Upper lobe of left lung (tissue), 6 donors: ENCODE data around the gene POLA2. TPM values are rescaled to one million over a fixed set of nuclear protein-coding genes. Genes with fewer than 3 reads are reported as not detected.

Experiments
- ATAC-seq, 2 donors: fragments of 200-7000 bp; cut with Tn5 transposase; one replicate each; pipeline ENCODE4 v1.9.1; 2022; ENCODE audit warnings: mild to moderate bottlenecking in 2 of 2, moderate library complexity in 2 of 2; ENCODE audit not compliant: low FRiP score in 2 of 2
- DNase-seq, 2 donors: peaks; one replicate each; pipeline ENCODE4 v3.0.0-alpha.2; 2019 to 2020
- H3K27ac ChIP-seq, 4 donors: fragments of 200-600 bp; sonication (generic); one replicate each; pipeline ENCODE4 v1.5.1; 2016 to 2019
- H3K27me3 ChIP-seq, 4 donors: fragments of 200-600 bp; sonication (generic); one replicate each; pipeline ENCODE4 v1.5.1; 2017 to 2019
- H3K36me3 ChIP-seq, 4 donors: fragments of 200-600 bp; sonication (generic); one replicate each; pipeline ENCODE4 v1.5.1; 2016 to 2019
- H3K4me1 ChIP-seq, 4 donors: fragments of 200-600 bp; sonication (generic); one replicate each; pipeline ENCODE4 v1.5.1; 2018 to 2019
- H3K4me3 ChIP-seq, 4 donors: fragments of 200-600 bp; sonication (generic); one replicate each; pipeline ENCODE4 v1.5.1; 2017 to 2019; ENCODE audit warnings: mild to moderate bottlenecking in 2 of 4, moderate library complexity in 1 of 4
- H3K9me3 ChIP-seq, 4 donors: fragments of 200-600 bp; sonication (generic); one replicate each; pipeline ENCODE4 v1.5.1; 2018 to 2019
- EP300 ChIP-seq, 4 donors: sonication (generic); formaldehyde crosslinking; IDR thresholded peaks; one replicate each; pipeline ENCODE4 v1.5.1; 2017; ENCODE audit warnings: antibody characterized with exemption in 4 of 4, control low read depth in 2 of 4
- POLR2A ChIP-seq, 4 donors: fragments of 450-650 bp; IDR thresholded peaks; one replicate each; pipeline ENCODE4 v1.5.1; 2016 to 2017; ENCODE audit warnings: antibody characterized with exemption in 4 of 4, mild to moderate bottlenecking in 2 of 4
- POLR2AphosphoS5 ChIP-seq, 2 donors: sonication (generic); formaldehyde crosslinking; IDR thresholded peaks; one replicate each; pipeline ENCODE4 v1.5.1; 2017; ENCODE audit warnings: antibody characterized with exemption in 2 of 2
- WGBS, 2 donors: methylation state at CpG; one replicate each; pipeline ENCODE4 v1.1.5; 2017 to 2018; 5-methylcytosine and 5-hydroxymethylcytosine counted together
- total RNA-seq, 6 donors: library from RNA; depleted of rRNA in 4 of 6; stranded (reverse); fragments of >200 nt in 4 of 6; gene quantifications; one replicate each; pipeline versions ENCODE4 v1.1.0 to v1.2.1, GENCODE V29; 2016 to 2021
- TF ChIP-seq, protein P1 (sequence below), 6 experiments: fragments of 450-650 bp in 4 of 6; fragments of 200-600 bp in 2 of 6; sonication (generic) in 2 of 6; IDR thresholded peaks; one replicate each; pipeline ENCODE4 v1.5.1; 2016 to 2019; ENCODE audit warnings: antibody characterized with exemption in 6 of 6
- donor health status: DM: no; HTN: no; CAD: no; lungs with moderate emphysema.
- donor health status: DM: no; HTN: yes; CAD: no; lungs with severe emphysema.

The POLA2 gene
- total RNA-seq, 6 donors from 2014 or later = 6.0 to 19.9 (median 8.7) TPM

DNA sequence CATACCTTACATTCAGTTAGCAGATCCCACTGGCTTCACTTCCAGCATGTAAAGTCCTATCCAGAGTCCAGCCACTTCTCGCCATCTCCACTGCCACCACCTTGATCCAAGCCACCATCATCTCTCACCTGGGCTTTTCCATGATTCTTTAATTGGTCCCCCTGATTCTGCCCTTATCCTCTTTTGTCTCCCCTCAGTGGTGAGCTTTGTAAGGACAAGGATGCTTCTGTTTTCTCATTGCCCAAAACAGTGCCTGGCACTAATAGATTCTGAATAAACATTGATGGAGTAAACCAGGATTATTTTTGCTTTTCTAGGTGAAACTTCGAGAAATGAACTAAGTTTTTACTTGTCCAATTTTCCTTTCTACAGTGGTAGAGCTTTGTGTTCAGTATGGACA lies 4.4 kb downstream of the POLA2 start:
- Histone ChIP-seq H3K27ac (no peak overlapping the region), H3K4me1 (peaks cover 12 to 23% (median 15%) of the 10 kb centered on the region in 4 donors), H3K27me3 (no peaks in the 10 kb centered on the region), H3K36me3 (peaks cover 0 to 40% (median 13%) of the 10 kb centered on the region in 4 donors), H3K9me3 (no peaks in the 10 kb centered on the region), H3K4me3 (no peak overlapping the region)
- TF ChIP-seq, protein P1, sequence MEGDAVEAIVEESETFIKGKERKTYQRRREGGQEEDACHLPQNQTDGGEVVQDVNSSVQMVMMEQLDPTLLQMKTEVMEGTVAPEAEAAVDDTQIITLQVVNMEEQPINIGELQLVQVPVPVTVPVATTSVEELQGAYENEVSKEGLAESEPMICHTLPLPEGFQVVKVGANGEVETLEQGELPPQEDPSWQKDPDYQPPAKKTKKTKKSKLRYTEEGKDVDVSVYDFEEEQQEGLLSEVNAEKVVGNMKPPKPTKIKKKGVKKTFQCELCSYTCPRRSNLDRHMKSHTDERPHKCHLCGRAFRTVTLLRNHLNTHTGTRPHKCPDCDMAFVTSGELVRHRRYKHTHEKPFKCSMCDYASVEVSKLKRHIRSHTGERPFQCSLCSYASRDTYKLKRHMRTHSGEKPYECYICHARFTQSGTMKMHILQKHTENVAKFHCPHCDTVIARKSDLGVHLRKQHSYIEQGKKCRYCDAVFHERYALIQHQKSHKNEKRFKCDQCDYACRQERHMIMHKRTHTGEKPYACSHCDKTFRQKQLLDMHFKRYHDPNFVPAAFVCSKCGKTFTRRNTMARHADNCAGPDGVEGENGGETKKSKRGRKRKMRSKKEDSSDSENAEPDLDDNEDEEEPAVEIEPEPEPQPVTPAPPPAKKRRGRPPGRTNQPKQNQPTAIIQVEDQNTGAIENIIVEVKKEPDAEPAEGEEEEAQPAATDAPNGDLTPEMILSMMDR (IDR thresholded peaks at IDR 0.05) = peak in 2 of 6 experiments; percentile 14 to 15
- TF ChIP-seq POLR2AphosphoS5 (IDR thresholded peaks at IDR 0.05) = no peak
- DNase-seq (no peak), ATAC-seq (no peak)
- 93 to 97% methylated on average over 2 of the region's 2 CpGs for WGBS, 2 donors

DNA sequence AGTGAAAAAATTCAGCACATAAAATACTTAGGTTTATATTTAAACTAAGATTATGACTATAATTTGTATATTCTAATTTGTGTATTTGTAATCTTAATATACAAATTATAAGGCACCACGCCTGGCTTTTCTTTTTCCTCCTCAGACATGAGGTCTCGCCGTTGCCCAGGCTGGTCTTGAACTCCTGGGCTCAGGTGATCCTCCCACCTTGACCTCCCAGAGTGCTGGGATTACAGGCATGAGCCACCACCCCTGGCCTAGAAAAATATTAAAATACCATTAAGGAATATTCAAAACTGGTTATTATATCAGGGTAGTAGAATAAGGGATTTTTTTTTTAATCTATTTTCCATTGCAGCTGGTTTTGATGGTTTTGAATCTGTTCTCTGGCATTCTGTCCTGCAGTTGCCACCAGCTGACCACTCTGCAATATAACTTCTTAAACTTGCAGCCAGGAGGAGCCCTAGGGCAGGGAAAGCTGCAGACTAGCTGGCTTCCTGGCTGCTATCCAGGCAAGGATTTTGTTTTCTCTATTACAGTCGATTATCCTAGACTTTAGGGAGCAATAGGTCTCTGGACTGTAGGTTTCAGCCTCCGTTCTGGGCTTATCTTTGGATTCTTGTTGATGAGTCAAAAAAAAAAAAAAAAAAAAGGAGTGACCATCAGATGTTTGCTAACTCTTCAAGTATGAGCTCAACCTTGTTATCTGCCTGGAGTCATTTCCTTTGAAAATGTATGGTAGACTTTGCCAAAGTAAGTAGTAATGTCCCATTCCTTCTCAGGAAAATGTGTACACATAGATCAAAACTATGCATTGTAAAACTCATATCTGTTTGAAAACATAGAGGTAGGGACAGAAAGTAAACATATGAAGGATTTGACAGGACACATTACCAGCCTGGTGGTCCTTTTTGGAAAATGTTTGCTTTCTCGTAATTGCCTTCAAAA lies 13.2 kb downstream of the POLA2 start:
- Histone ChIP-seq H3K4me1 (peaks cover 17 to 21% (median 19%) of the 10 kb centered on the region in 4 donors), H3K4me3 (no peak overlapping the region), H3K9me3 (no peaks in the 10 kb centered on the region), H3K36me3 (peaks cover 0 to 15% (median 7%) of the 10 kb centered on the region in 4 donors), H3K27ac (peak overlapping the region in 2 of 4 donors; percentile 49 to 81), H3K27me3 (no peaks in the 10 kb centered on the region)
- TF ChIP-seq EP300 (IDR thresholded peaks at IDR 0.05) (no peak), POLR2AphosphoS5 (IDR thresholded peaks at IDR 0.05) (peak; percentile 68 to 78), POLR2A (IDR thresholded peaks at IDR 0.05) (no peak)
- TF ChIP-seq, protein P1 (IDR thresholded peaks at IDR 0.05) = peak; percentile 73 to 91 (median 81)
- DNase-seq (peak in 1 of 2 donors; percentile 75), ATAC-seq (peak; percentile 88 to 95)
- 43 to 49% methylated on average over 6 of the region's 6 CpGs for WGBS, 2 donors

DNA sequence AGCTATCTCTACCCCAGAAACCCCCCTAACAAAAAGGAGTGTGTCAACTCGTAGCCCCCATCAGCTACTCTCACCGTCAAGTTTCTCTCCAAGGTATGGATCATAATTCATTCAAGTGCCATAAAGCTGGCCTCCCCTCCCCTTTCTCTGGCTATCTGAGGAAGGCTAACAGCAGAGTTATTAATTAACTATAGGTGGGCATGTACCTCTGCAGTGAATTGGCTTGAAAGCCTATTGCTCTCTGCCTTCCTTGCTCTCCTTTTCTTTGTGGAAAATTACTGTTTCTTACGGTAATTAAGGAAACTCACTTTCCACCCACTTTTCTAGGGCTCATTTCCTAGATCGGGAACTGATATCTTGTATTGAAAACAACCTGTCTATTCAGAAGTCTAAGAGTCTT lies 14.1 kb downstream of the POLA2 start:
- no peaks in the 10 kb centered on the region for H3K27me3 ChIP-seq
- no peak for DNase-seq
- no peaks in the 10 kb centered on the region for H3K9me3 ChIP-seq
- no peak for ATAC-seq
- peak overlapping the region in 2 of 4 donors; percentile 49 to 81 for H3K27ac ChIP-seq
- TF ChIP-seq EP300 (IDR thresholded peaks at IDR 0.05) = no peak
- TF ChIP-seq, protein P1 (IDR thresholded peaks at IDR 0.05) = no peak
- no peak for TF ChIP-seq POLR2A (IDR thresholded peaks at IDR 0.05)
- TF ChIP-seq POLR2AphosphoS5 (IDR thresholded peaks at IDR 0.05) = no peak
- peaks cover 17 to 30% (median 23%) of the 10 kb centered on the region in 4 donors for H3K4me1 ChIP-seq
- no peak overlapping the region for H3K4me3 ChIP-seq
- 71 to 74% methylated on average over 4 of the region's 4 CpGs for WGBS, 2 donors
- peaks cover 0 to 7% (median 3%) of the 10 kb centered on the region in 4 donors for H3K36me3 ChIP-seq

DNA sequence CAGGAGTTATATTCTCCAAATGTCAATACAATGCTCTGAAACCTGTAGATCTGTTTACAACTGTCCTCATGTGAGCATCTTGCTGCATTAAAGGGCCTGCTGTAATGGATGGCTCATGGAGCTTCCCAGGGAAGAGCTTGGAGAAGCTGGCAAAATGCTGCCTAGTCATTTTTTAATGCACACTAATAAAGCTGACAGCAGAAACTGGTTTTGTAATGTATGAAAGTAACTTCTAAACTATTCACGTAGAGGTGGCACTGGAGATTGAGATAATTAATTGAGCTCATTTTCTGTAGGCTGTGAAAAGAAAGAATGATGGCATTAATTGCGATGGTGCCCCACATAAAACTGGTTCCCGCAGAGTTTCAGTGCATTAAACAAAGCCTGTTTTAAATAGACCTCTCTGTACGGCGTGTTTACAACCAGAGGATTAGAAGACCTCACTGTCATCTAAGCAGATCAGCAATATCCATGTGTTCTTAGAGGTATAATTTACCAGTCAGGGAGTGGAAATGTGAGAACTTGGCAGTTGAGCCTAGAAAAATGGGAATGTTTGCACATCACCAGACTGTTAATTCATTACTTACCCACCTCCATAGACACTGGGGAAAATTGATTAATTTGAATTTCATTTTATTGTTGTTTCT lies 16.0 kb downstream of the POLA2 start:
- TF ChIP-seq, protein P1 (IDR thresholded peaks at IDR 0.05) = no peak
- Histone ChIP-seq H3K27ac (no peak overlapping the region), H3K36me3 (peaks cover 5 to 22% (median 14%) of the 10 kb centered on the region in 4 donors), H3K4me3 (no peak overlapping the region), H3K27me3 (no peaks in the 10 kb centered on the region), H3K4me1 (peaks cover 17 to 30% (median 23%) of the 10 kb centered on the region in 4 donors), H3K9me3 (no peaks in the 10 kb centered on the region)
- DNase-seq (no peak), ATAC-seq (no peak)
- 93 to 95% methylated on average over 5 of the region's 5 CpGs for WGBS, 2 donors
